Medulla oblongata (tissue), 1 donor: ENCODE data around the gene ANP32B.
"Not testable (repeated sequence)": the region's sequence is repeated elsewhere in the genome, so short reads cannot be mapped to it uniquely, and the experiment has no call there.

Source experiments
- DNase-seq: peaks from one replicate; pipeline ENCODE4 v3.0.0-alpha.2; 2015; ENCODE audit errors: extremely low spot score

The ANP32B gene

GRCh38 chr9:97992219-97992618 is 9.1 kb downstream of the ANP32B start:
- no peak for DNase-seq

GRCh38 chr9:97993000-97993399 is 9.9 kb downstream of the ANP32B start:
- no peak for DNase-seq

GRCh38 chr9:97994703-97995102 is 11.6 kb downstream of the ANP32B start:
- DNase-seq = no peak

- DNase-seq = not testable (repeated sequence)
Measured at GRCh38 chr9:97996676-97997075, 13.5 kb downstream of the ANP32B start.

GRCh38 chr9:97997330-97998276 is 14.5 kb downstream of the ANP32B start:
- DNase-seq = no peak

GRCh38 chr9:98002808-98003207 is 19.7 kb downstream of the ANP32B start:
- peak; percentile 58 for DNase-seq

- no peak for DNase-seq
Measured at GRCh38 chr9:98006127-98006796, 23.1 kb downstream of the ANP32B start.

- no peak for DNase-seq
Measured at GRCh38 chr9:98007251-98007928, 24.2 kb downstream of the ANP32B start.

GRCh38 chr9:98008764-98009163 is 25.6 kb downstream of the ANP32B start:
- no peak for DNase-seq

- DNase-seq = no peak
Measured at GRCh38 chr9:98009437-98009836, 26.3 kb downstream of the ANP32B start.

- DNase-seq = no peak
Measured at GRCh38 chr9:98009936-98010335, 26.8 kb downstream of the ANP32B start.

GRCh38 chr9:98010445-98010844 is 27.3 kb downstream of the ANP32B start:
- no peak for DNase-seq

- no peak for DNase-seq
Measured at GRCh38 chr9:98011122-98011521, 28.0 kb downstream of the ANP32B start.

GRCh38 chr9:98016137-98016680 is 33.1 kb downstream of the ANP32B start:
- DNase-seq = no peak

- DNase-seq = no peak
Measured at GRCh38 chr9:98017306-98017705, 34.2 kb downstream of the ANP32B start.

- no peak for DNase-seq
Measured at GRCh38 chr9:98018347-98018746, 35.2 kb downstream of the ANP32B start.

GRCh38 chr9:98019098-98019497 is 36.0 kb downstream of the ANP32B start:
- DNase-seq = no peak

- not testable (repeated sequence) for DNase-seq
Measured at GRCh38 chr9:98019869-98020268, 36.7 kb downstream of the ANP32B start.

GRCh38 chr9:98020476-98021145 is 37.5 kb downstream of the ANP32B start:
- no peak for DNase-seq

GRCh38 chr9:98021306-98022040 is 38.3 kb downstream of the ANP32B start:
- no peak for DNase-seq

- DNase-seq = no peak
Measured at GRCh38 chr9:98022447-98022846, 39.3 kb downstream of the ANP32B start.
